ENCODE data around the gene GNAO1. TPM values are rescaled to one million over a fixed set of nuclear protein-coding genes. Genes with fewer than 3 reads are reported as not detected.
A peak's percentile ranks its signal among the peaks of the same experiment; 100 is the strongest.

The GNAO1 gene
- total and polyA plus RNA-seq, 9 of the 15 experiments (the other 6 are each of a cell fraction or from before 2014, with no cell fraction given), result 0.07 to 0.42 (median 0.08) TPM; not detected in 5

- TF ChIP-seq ARID3A (IDR thresholded peaks at IDR 0.05; ENCODE audit: borderline replicate concordance, low read depth, low read length), result no peak
Observed at GRCh38 chr16:56355221-56355620, 163.9 kb downstream of the GNAO1 start (continued).

- POLR2A ChIA-PET, result interaction anchor here (0.6 to 1.3 kb wide), 6 partner anchors 9 to 95 kb away, joined by 3 read pairs; partner anchors contain the start of gene NUDT21
- Histone ChIP-seq H4K20me1 (replicated peaks; ENCODE audit: control insufficient read depth, insufficient read depth, low read length) (peaks cover 9% of the 10 kb centered on the region), H3K4me1 (replicated peaks in 1 of 2; ENCODE audit: control insufficient read depth in 2 of 2, insufficient read depth in 2 of 2, low read length in 2 of 2) (peaks cover 11 to 35% of the 10 kb centered on the region in 2 experiments), H3K4me3 (no peak overlapping the region), H3K9ac (ENCODE audit: insufficient read depth in 1 of 2, low read depth in 2 of 2, low read length in 2 of 2) (no peak overlapping the region), H3K9me1 (ENCODE audit: control insufficient read depth, insufficient read depth, low read length) (no peaks in the 10 kb centered on the region), H3K36me3 (ENCODE audit: control insufficient read depth, insufficient read depth, low read length) (peaks cover 2% of the 10 kb centered on the region; the same call in 1 of the 3 replicates), H3K9me3 (replicated peaks; ENCODE audit: control insufficient read depth, insufficient read depth, low read depth, low read length) (no peaks in the 10 kb centered on the region), H3K4me2 (ENCODE audit: insufficient read depth, low read length) (peak overlapping the region; percentile 45; the same call in 1 of the 2 replicates), H2AFZ (ENCODE audit: low read depth, low read length) (peak overlapping the region; percentile 46; the same call in 1 of the 2 replicates), H3K79me2 (ENCODE audit: control insufficient read depth, insufficient read depth, low read length) (no peaks in the 10 kb centered on the region), H3K27ac (ENCODE audit: extremely low read depth, low read depth, low read length) (peak overlapping the region; percentile 47; the same call in 1 of the 3 replicates), H3K27me3 (ENCODE audit: control insufficient read depth in 2 of 2, insufficient read depth in 2 of 2, low read length in 2 of 2) (peaks cover 3 to 20% of the 10 kb centered on the region in 2 experiments; a peak in 3 of 5 replicates)
- no TSS peak for BruUV-seq (replicated peaks)
- CTCF ChIA-PET (ENCODE audit: low intra/inter-chr PET ratio), result interaction anchor here (0.6 to 1.9 kb wide), 4 partner anchors 23 to 895 kb away, joined by 3 to 20 read pairs (median 3); no protein-coding TSS in a partner anchor
- ATAC-seq, result peak; percentile 73
- DNase-seq (ENCODE audit: extremely low read depth in 1 of 4, low spot score in 3 of 4), result peak; percentile 72 to 86 (median 80)
- intact Hi-C loops (cut with micrococcal nuclease), result loop anchor here (1.0 to 10.0 kb wide), 3 partner anchors 24 to 159 kb away; partner anchors contain the start of gene AMFR
- WGBS (ENCODE audit: insufficient coverage, low coverage, missing lambda C conversion rate), result 26% methylated on average over 13 of the region's 14 CpGs
- in situ Hi-C loops (cut with MboI), result no loop called here
- FAIRE-seq, result peak; percentile 96
- TF ChIP-seq ARID1B (IDR thresholded peaks at IDR 0.05) (peak; percentile 92), NR2C2 (CRISPR knock-in tag; IDR thresholded peaks at IDR 0.05) (no peak), NR2C2 (tag; IDR thresholded peaks at IDR 0.05) (peak; percentile 79; the same call in 1 of the 2 replicates), POLR2AphosphoS5 (IDR thresholded peaks at IDR 0.05; ENCODE audit: control insufficient read depth, insufficient read depth, low read depth, low read length) (peak; percentile 84), NR2C1 (IDR thresholded peaks at IDR 0.05) (peak; percentile 78), NR2C1 (tag; IDR thresholded peaks at IDR 0.05) (peak; percentile 57; the same call in 1 of the 2 replicates), ZNF143 (CRISPR knock-in tag; IDR thresholded peaks at IDR 0.05) (no peak), SMARCE1 (IDR thresholded peaks at IDR 0.05) (peak; percentile 45; the same call in 1 of the 2 replicates), STAT5A (IDR thresholded peaks at IDR 0.05; ENCODE audit: borderline replicate concordance, low read length) (peak; percentile 70; the same call in 1 of the 2 replicates), EP300 (IDR thresholded peaks at IDR 0.05; ENCODE audit: low read length) (peak; percentile 76; the same call in 1 of the 2 replicates), FOXK2 (conservative IDR thresholded peaks at IDR 0.05 in 1 of 2, IDR thresholded peaks at IDR 0.05 in 1 of 2; ENCODE audit: low read depth in 2 of 2) (peak; percentile 51 to 76; a peak in 3 of 4 replicates), BCOR (IDR thresholded peaks at IDR 0.05) (peak; percentile 48; the same call in 1 of the 2 replicates), ZMIZ1 (IDR thresholded peaks at IDR 0.05; ENCODE audit: low read depth in 2 of 2, low read length in 2 of 2) (0 out of 4 replicates have a peak, but pooled peaks of 1 of the 2 experiments have one; percentile 55), TAL1 (IDR thresholded peaks at IDR 0.05) (peak; percentile 92), ESRRB (CRISPR knock-in tag; IDR thresholded peaks at IDR 0.05; ENCODE audit: borderline replicate concordance) (no peak)
Observed at GRCh38 chr16:56355786-56356275, 164.5 kb downstream of the GNAO1 start.
